Activated CD4-positive, alpha-beta T cell treated with anti-CD3 and anti-CD28 coated beads for 36 hours (primary cell): ENCODE measurements around the gene FAM136A. TPM values are rescaled to one million over a fixed set of nuclear protein-coding genes. Genes with fewer than 3 reads are reported as not detected.

ENCODE experiments used
- ATAC-seq: fragments of 200-7000 bp; cut with Tn5 transposase; one replicate; pipeline ENCODE4 v1.10.0; 2021; ENCODE audit warnings: mild to moderate bottlenecking, moderate library complexity
- CTCF ChIA-PET: fragments of 350-600 bp; sonication (Branson Sonifier 250); formaldehyde crosslinking; loops from one replicate; lab custom pipeline; 2021; ENCODE audit warnings: antibody characterized with exemption; lab: Charles Lee
- POLR2A ChIA-PET: fragments of 350-600 bp; sonication (Branson Sonifier 250); formaldehyde crosslinking; loops from one replicate; lab custom pipeline; 2021; ENCODE audit warnings: antibody characterized with exemption, inconsistent platforms; lab: Charles Lee
- DNase-seq: peaks from one replicate; pipeline ENCODE4 v3.0.0-alpha.2; 2020
- H3K27ac Mint-ChIP-seq: one replicate; pipeline ENCODE4 v1.8.0; 2021; ENCODE audit warnings: mixed read lengths
- H3K27me3 Mint-ChIP-seq: one replicate; pipeline ENCODE4 v1.8.0; 2021; ENCODE audit warnings: mixed read lengths
- H3K36me3 Mint-ChIP-seq: one replicate; pipeline ENCODE4 v1.8.0; 2021; ENCODE audit warnings: low read depth, mixed read lengths
- H3K4me1 Mint-ChIP-seq: one replicate; pipeline ENCODE4 v1.8.0; 2021; ENCODE audit warnings: mixed read lengths
- H3K4me3 Mint-ChIP-seq: one replicate; pipeline ENCODE4 v1.8.0; 2021; ENCODE audit warnings: mild to moderate bottlenecking, moderate library complexity, mixed read lengths
- H3K9me3 Mint-ChIP-seq: one replicate; pipeline ENCODE4 v1.8.0; 2021; ENCODE audit warnings: low read depth, mixed read lengths
- intact Hi-C, 2 experiments: fragments of 100-400 bp; cut with DNase I in 1 of 2; cut with micrococcal nuclease in 1 of 2; formaldehyde crosslinking; loops; one replicate each; pipeline versions ENCODE4 v1.14.2 to v1.15.1; 2022 to 2024; cut with DNase I, micrococcal nuclease
- microRNA-seq: library from miRNA; unstranded; fragments of <30 nt; microRNA quantifications from one replicate; pipeline ENCODE4 v1.2.0, GENCODE V29; 2021; ENCODE audit warnings: borderline replicate concordance
- total RNA-seq, 2 experiments: library from RNA; stranded (reverse); gene quantifications; one replicate each; pipeline ENCODE4 v1.2.3, GENCODE V29; 2021

Gene FAM136A
- total RNA-seq, 2 experiments from 2014 or later = 45.0 to 52.8 TPM

DNA sequence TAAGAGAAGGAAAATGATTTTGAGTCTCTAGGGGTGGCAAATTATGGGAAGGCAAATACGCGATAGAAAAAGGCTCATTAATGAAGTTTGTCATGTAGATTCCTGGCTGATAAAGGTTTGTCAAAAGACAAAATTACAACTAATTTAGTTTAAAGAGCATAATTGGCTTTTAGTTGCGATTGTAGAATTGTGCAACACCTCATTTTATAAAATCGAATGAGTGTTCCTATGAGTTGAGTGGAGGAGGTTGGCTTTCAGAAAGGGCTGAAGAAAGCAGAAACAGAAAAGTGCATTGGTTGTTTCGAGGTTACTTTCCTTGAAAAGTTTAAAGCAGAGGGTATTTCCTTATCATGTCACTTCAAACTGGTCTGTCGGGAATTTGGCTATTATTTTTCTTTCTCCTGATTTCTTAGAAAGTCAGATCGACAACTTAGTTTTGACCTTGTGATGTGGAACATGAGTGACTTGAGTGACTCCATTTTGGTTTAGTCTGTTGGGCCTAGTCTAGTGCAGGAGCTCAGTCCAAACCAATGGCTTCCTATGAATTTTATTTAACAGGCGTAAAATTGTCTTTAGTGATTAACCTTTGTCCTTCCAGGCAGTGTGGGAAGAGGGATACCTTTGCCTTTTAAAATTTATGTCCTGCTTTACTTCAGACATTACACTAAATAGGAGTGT is 46.1 kb downstream of the FAM136A start:
- DNase-seq (no peak), ATAC-seq (no peak)
- Mint-ChIP-seq H3K27me3 (no peaks in the 10 kb centered on the region), H3K27ac (no peak overlapping the region), H3K4me1 (peaks cover 21% of the 10 kb centered on the region), H3K4me3 (no peak overlapping the region), H3K36me3 (peaks cover 3% of the 10 kb centered on the region), H3K9me3 (no peaks in the 10 kb centered on the region)
- ChIA-PET POLR2A (no interaction called here), CTCF (interaction anchor here (1.5 kb wide), 1 partner anchor 38 kb away, joined by 4 read pairs; the partner anchor contains the start of gene SNRPG)
- intact Hi-C loops = loop anchor here (10.0 kb wide), 2 partner anchors 341 to 871 kb away; partner anchors contain the start of genes GFPT1 (in 1 of the 2) and MXD1 (in 1 of the 2)

DNA sequence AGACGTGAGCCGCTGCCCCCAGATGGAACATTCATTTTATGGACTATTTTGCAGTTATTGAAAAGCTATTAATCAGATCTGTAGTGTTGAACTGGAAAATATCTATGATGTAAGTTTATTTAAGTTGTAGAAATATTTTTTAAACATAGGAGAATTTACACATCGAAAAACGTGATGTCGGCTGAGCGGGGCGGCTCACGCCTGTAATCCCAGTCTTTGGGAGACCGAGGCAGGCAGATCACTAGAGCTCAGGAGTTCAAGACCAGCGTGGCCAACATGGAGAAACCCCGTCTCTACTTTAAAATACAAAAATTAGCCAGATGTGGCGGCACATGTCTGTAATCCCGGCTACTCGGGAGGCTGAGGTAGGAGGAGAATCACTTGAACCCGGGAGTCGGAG is 51.4 kb downstream of the FAM136A start:
- Mint-ChIP-seq H3K36me3 (peaks cover 15% of the 10 kb centered on the region), H3K27ac (no peak overlapping the region), H3K27me3 (no peaks in the 10 kb centered on the region), H3K4me3 (no peak overlapping the region), H3K4me1 (peaks cover 9% of the 10 kb centered on the region), H3K9me3 (no peaks in the 10 kb centered on the region)
- ChIA-PET CTCF (interaction anchor here (1.0 to 2.2 kb wide), 2 partner anchors 8 to 337 kb away, joined by 3 to 9 read pairs; partner anchors contain the start of gene PCYOX1), POLR2A (no interaction called here)
- intact Hi-C loops = loop anchor here (10.0 kb wide), 2 partner anchors 336 to 866 kb away; partner anchors contain the start of genes GFPT1 (in 1 of the 2) and MXD1 (in 1 of the 2)
- ATAC-seq (no peak), DNase-seq (no peak)

DNA sequence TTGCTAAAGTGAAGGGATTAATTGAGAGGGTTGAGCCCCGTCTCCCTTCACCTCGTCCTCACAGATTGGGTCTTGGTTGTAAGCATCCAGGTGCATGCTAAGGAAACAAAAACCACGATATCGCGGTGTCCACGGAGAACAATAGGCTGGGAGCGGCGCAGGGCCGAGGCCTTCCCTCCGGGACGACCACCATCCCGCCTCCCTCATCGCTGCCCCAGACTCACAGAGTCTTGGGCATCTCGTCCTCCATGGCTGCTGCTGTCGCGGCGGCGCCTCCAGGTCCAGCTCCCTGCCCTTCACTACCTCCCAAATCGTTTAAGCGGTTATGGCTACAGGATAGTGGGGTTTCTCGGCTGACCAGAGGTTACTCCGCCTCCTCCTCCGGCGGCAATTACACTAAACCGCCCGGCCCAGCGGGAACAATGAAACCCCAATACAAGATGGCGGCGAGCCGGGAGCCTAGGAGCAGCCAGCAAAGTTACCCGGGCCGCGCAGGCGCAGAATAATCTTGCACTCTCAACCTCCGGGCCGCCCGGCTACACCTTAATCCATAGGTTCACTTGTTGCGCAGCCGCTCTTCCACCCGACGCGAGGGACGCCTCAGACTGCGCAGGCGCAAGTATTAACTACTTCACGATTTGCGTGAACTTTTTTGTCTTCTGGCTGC is 53.6 kb downstream of the FAM136A start, which contains the start of gene TIA1:
TSS of gene TIA1 (minus strand) at position 448 of the 667 bp plus-strand sequence. CDS start at position 250, 198 bp downstream.
- Mint-ChIP-seq H3K27me3 (no peaks in the 10 kb centered on the region), H3K4me1 (peaks cover 30% of the 10 kb centered on the region), H3K4me3 (peak within 1 kb of the TSS; percentile 98), H3K9me3 (no peaks in the 10 kb centered on the region), H3K36me3 (peaks cover 20% of the 10 kb centered on the region), H3K27ac (peak within 1 kb of the TSS; percentile 97)
- DNase-seq (peak; percentile 99), ATAC-seq (peak; percentile 98)
- intact Hi-C loops = loop anchor here (1.0 to 5.0 kb wide), 12 partner anchors 9 to 1996 kb away; partner anchors contain the start of genes PCBP1 (in 2 of the 2), SNRPG (in 2 of the 2), AAK1 (in 1 of the 2) and FAM136A (in 1 of the 2)
- CTCF ChIA-PET = interaction anchor here (1.1 to 2.2 kb wide), 2 partner anchors 10 to 43 kb away, joined by 3 to 9 read pairs; partner anchors contain the start of gene PCYOX1
- POLR2A ChIA-PET = interaction anchor here (0.6 to 1.5 kb wide), 4 partner anchors 10 to 59 kb away, joined by 3 read pairs; partner anchors contain the start of genes PCYOX1 and SNRPG

DNA sequence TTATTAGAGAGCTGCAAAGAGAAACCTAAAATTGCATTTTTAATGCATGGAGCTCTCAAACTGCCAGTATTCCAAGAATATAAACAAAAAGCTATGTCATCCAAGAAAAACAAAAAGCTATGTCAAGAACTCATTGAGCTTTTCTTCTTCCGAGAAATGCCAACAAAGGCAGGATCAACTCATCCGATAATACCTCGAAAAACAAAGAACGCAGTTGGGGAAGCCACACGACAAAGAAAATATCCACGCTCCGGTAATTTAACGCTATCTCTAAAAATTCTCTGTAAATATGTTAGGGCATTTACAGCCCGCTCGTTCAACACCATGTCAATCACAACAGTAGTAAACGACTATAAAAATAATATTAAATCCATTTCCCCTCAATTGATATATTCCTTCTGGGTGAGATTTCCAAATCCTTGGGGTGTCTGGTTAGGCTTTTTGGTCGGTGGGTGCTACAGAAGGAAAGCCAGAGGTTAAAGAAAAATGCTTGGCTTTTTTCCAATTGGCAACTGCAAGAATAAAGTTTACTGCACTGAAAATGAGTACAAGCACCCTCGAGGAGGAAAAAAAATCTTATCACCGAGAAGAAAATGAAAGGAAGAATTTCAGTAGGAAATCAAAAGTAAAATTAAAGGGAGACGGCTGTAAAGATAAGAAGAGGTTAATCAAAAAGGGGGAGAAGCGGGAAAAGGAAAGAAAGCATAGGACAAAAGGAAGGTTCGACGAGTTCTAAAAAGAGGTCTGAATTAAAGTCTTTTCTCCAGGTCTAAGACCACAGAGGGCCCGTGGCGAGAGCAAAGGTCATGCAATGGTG is 54.3 kb downstream of the FAM136A start:
- peaks cover 35% of the 10 kb centered on the region for H3K4me1 Mint-ChIP-seq
- intact Hi-C loops = loop anchor here (1.0 to 5.0 kb wide), 12 partner anchors 10 to 1995 kb away; partner anchors contain the start of genes PCBP1 (in 2 of the 2), SNRPG (in 2 of the 2), AAK1 (in 1 of the 2) and FAM136A (in 1 of the 2)
- H3K36me3 Mint-ChIP-seq = peaks cover 24% of the 10 kb centered on the region
- no peaks in the 10 kb centered on the region for H3K9me3 Mint-ChIP-seq
- CTCF ChIA-PET = interaction anchor here (0.8 to 1.6 kb wide), 6 partner anchors 10 to 336 kb away, joined by 3 to 9 read pairs (median 3); partner anchors contain the start of genes C2orf42 and PCYOX1
- ATAC-seq = no peak
- no peak for DNase-seq
- POLR2A ChIA-PET = interaction anchor here (1.0 to 2.1 kb wide), 4 partner anchors 10 to 56 kb away, joined by 3 to 8 read pairs (median 5); partner anchors contain the start of genes C2orf42, PCYOX1 and SNRPG
- peak overlapping the region; percentile 98 for H3K4me3 Mint-ChIP-seq
- H3K27ac Mint-ChIP-seq = peak overlapping the region; percentile 97
- H3K27me3 Mint-ChIP-seq = no peaks in the 10 kb centered on the region

Small RNAs within 50 kb of the gene (microRNA-seq; reads per million reads assigned to microRNA genes)
- gene MIR1285-2 = not detected

Other genes with a start within 250 kb of the FAM136A start
- 100 to 1,000 TPM; 417 to 450 TPM for gene PCBP1, start 214.6 kb downstream of the FAM136A start, total RNA-seq
- gene C2orf42, start 111.0 kb downstream of the FAM136A start, total RNA-seq = 10 to 100 TPM; 22.6 to 23.3 TPM
- 10 to 100 TPM; 85.4 to 98.3 TPM for gene TIA1, start 53.4 kb downstream of the FAM136A start, total RNA-seq
- gene PCYOX1, start 43.9 kb downstream of the FAM136A start, total RNA-seq = 10 to 100 TPM in 1 of 2 experiments, 1 to 10 TPM in 1; 9.3 to 12.9 TPM
- 100 to 1,000 TPM; 465 to 530 TPM for gene SNRPG, start 8.3 kb downstream of the FAM136A start, total RNA-seq